Islet of Langerhans (tissue), 1 donor: ENCODE measurements around the gene KCNA10.
A peak's percentile ranks its signal among the peaks of the same experiment; 100 is the strongest.

Experiments
- FAIRE-seq: peaks from one replicate; lab custom pipeline; 2011; peaks lifted over from hg19 to GRCh38; lab: Jason Lieb, UNC

Gene KCNA10

DNA sequence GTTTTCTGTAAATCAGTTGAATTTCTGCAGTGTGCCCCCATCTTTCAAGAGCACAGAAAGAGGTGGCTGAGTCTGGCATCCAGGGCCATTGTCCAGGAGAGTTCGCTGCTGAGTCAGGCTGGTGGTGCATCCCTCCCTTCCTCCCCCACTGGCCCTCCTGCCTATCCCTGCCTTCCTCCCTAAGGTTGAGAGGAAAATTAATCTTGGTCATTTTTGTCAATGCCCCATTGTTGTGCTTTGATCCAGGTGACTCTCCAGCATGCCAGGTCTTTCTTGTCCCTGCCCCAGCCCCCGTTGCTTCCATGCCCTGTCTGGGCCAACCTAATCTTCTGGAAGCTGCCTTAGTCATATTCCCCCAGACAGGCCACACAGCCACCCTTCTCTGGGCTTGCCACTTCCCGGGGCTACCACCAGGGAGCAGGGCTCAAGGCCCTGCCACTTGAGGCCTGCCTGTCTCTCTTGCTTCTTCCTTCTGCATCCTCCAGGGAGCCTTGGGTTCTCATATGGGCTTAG, 41.5 kb downstream of the KCNA10 start:
- no peak for FAIRE-seq

DNA sequence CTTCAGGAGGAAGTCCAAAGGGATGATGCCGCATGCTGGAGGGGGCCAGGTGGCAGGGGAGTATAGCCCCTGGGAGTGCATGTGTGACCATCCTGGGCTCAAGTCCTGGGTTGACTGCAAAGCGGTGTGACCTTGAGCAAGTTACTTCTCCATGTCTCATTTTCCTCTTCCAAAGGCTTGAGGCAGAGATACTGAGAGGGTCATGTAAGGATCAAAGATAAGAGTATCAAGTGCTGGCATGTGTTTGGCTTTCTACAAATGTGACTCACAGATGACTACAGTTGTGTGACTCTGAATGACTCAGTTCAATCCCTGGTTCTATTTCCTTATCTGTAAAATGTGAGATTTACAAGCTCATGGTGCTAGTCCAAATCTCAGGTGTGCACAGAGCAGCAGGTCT, 41.9 kb downstream of the KCNA10 start:
- peak; percentile 51 for FAIRE-seq

GRCh38 chr1:110476028-110476765, 42.8 kb downstream of the KCNA10 start:
- no peak for FAIRE-seq

- no peak for FAIRE-seq
Measured at GRCh38 chr1:110475362-110476027, 43.5 kb downstream of the KCNA10 start.

GRCh38 chr1:110474444-110474843, 44.5 kb downstream of the KCNA10 start:
- no peak for FAIRE-seq

- FAIRE-seq, result no peak
Measured at GRCh38 chr1:110472546-110472945, 46.4 kb downstream of the KCNA10 start.

- no peak for FAIRE-seq
Measured at GRCh38 chr1:110471131-110471530, 47.8 kb downstream of the KCNA10 start.
